ENCODE measurements around the gene DOHH. TPM values are rescaled to one million over a fixed set of nuclear protein-coding genes. Genes with fewer than 3 reads are reported as not detected.

DOHH gene
- total RNA-seq, 1 donor from 2014 or later = 14.5 TPM

- Histone ChIP-seq H3K27me3 (ENCODE audit: insufficient read depth, low read length) (no peaks in the 10 kb centered on the region), H3K79me2 (ENCODE audit: insufficient read depth, low read length) (peaks cover 7% of the 10 kb centered on the region), H3K4me1 (ENCODE audit: insufficient read depth, low read length) (no peaks in the 10 kb centered on the region), H3K36me3 (ENCODE audit: insufficient read depth, low read length) (peaks cover 6% of the 10 kb centered on the region), H3K27ac (ENCODE audit: low read depth, low read length) (no peak overlapping the region), H3K4me3 (ENCODE audit: insufficient read depth, low read depth, low read length) (no peak overlapping the region), H3K9ac (ENCODE audit: low read length) (no peak overlapping the region), H4K20me1 (ENCODE audit: insufficient read depth, low read length) (peaks cover 4% of the 10 kb centered on the region), H3K9me3 (ENCODE audit: insufficient read depth, low read depth, low read length) (no peaks in the 10 kb centered on the region), H3K4me2 (ENCODE audit: low read length) (no peak overlapping the region), H2AFZ (ENCODE audit: low read depth, low read length) (no peak overlapping the region)
- TF ChIP-seq CTCF (IDR thresholded peaks at IDR 0.05; ENCODE audit: insufficient read depth, low read depth, low read length) (no peak), EZH2 (IDR thresholded peaks at IDR 0.05; ENCODE audit: insufficient read depth, low read length) (no peak)
- Mint-ChIP-seq H3K27me3 (ENCODE audit: low read depth, unreplicated experiment) (no peaks in the 10 kb centered on the region), H3K27ac (ENCODE audit: unreplicated experiment) (peak overlapping the region; percentile 30), H3K4me3 (ENCODE audit: unreplicated experiment) (no peak overlapping the region), H3K9me3 (ENCODE audit: unreplicated experiment) (no peaks in the 10 kb centered on the region), H3K36me3 (ENCODE audit: low read depth, unreplicated experiment) (peaks cover 16% of the 10 kb centered on the region), H3K4me1 (ENCODE audit: low read depth, unreplicated experiment) (no peaks in the 10 kb centered on the region)
- FAIRE-seq = no peak
- DNase-seq (ENCODE audit: low read depth) = no peak
Observed at GRCh38 chr19:3492131-3492839, 8.2 kb downstream of the DOHH start.

GRCh38 chr19:3491396-3492119, 8.9 kb downstream of the DOHH start:
- Mint-ChIP-seq H3K36me3 (ENCODE audit: low read depth, unreplicated experiment) (peaks cover 22% of the 10 kb centered on the region), H3K4me1 (ENCODE audit: low read depth, unreplicated experiment) (no peaks in the 10 kb centered on the region), H3K27ac (ENCODE audit: unreplicated experiment) (no peak overlapping the region), H3K27me3 (ENCODE audit: low read depth, unreplicated experiment) (no peaks in the 10 kb centered on the region), H3K9me3 (ENCODE audit: unreplicated experiment) (no peaks in the 10 kb centered on the region), H3K4me3 (ENCODE audit: unreplicated experiment) (no peak overlapping the region)
- no peaks in the 10 kb centered on the region for H3K27me3 ChIP-seq (ENCODE audit: insufficient read depth, low read length)
- TF ChIP-seq EZH2 (IDR thresholded peaks at IDR 0.05; ENCODE audit: insufficient read depth, low read length) (no peak), CTCF (IDR thresholded peaks at IDR 0.05; ENCODE audit: insufficient read depth, low read depth, low read length) (no peak)
- no peak overlapping the region for H3K9ac ChIP-seq (ENCODE audit: low read length)
- H2AFZ ChIP-seq (ENCODE audit: low read depth, low read length) = no peak overlapping the region
- no peaks in the 10 kb centered on the region for H3K79me2 ChIP-seq (ENCODE audit: insufficient read depth, low read length)
- H3K36me3 ChIP-seq (ENCODE audit: insufficient read depth, low read length) = peaks cover 6% of the 10 kb centered on the region
- H3K4me1 ChIP-seq (ENCODE audit: insufficient read depth, low read length) = no peaks in the 10 kb centered on the region
- H3K9me3 ChIP-seq (ENCODE audit: insufficient read depth, low read depth, low read length) = no peaks in the 10 kb centered on the region
- H3K4me3 ChIP-seq (ENCODE audit: insufficient read depth, low read depth, low read length) = no peak overlapping the region
- H3K27ac ChIP-seq (ENCODE audit: low read depth, low read length) = no peak overlapping the region
- DNase-seq (ENCODE audit: low read depth) = no peak
- peaks cover 4% of the 10 kb centered on the region for H4K20me1 ChIP-seq (ENCODE audit: insufficient read depth, low read length)
- no peak overlapping the region for H3K4me2 ChIP-seq (ENCODE audit: low read length)
- no peak for FAIRE-seq

GRCh38 chr19:3483226-3483628, 17.2 kb downstream of the DOHH start, which contains the start of gene SMIM44:
TSS of gene SMIM44 (minus strand) at chr19:3483441. CDS start at chr19:3483403, 38 bp downstream.
- FAIRE-seq = no peak
- H3K4me3 Mint-ChIP-seq (ENCODE audit: unreplicated experiment) = no peak within 1 kb of the TSS
- H3K9ac ChIP-seq (ENCODE audit: low read length) = no peak within 1 kb of the TSS
- TF ChIP-seq EZH2 (IDR thresholded peaks at IDR 0.05; ENCODE audit: insufficient read depth, low read length) (peak; percentile 74), CTCF (IDR thresholded peaks at IDR 0.05; ENCODE audit: insufficient read depth, low read depth, low read length) (no peak)
- peaks cover 14% of the 10 kb centered on the region for H3K27me3 ChIP-seq (ENCODE audit: insufficient read depth, low read length)
- no peak for DNase-seq (ENCODE audit: low read depth)
- no peak within 1 kb of the TSS for H2AFZ ChIP-seq (ENCODE audit: low read depth, low read length)
- no peak within 1 kb of the TSS for H3K27ac ChIP-seq (ENCODE audit: low read depth, low read length)
- H3K9me3 ChIP-seq (ENCODE audit: insufficient read depth, low read depth, low read length) = no peaks in the 10 kb centered on the region
- H3K4me1 Mint-ChIP-seq (ENCODE audit: low read depth, unreplicated experiment) = no peaks in the 10 kb centered on the region
- no peaks in the 10 kb centered on the region for H3K4me1 ChIP-seq (ENCODE audit: insufficient read depth, low read length)
- H3K4me3 ChIP-seq (ENCODE audit: insufficient read depth, low read depth, low read length) = no peak within 1 kb of the TSS
- no peaks in the 10 kb centered on the region for H4K20me1 ChIP-seq (ENCODE audit: insufficient read depth, low read length)
- H3K79me2 ChIP-seq (ENCODE audit: insufficient read depth, low read length) = no peaks in the 10 kb centered on the region
- no peaks in the 10 kb centered on the region for H3K9me3 Mint-ChIP-seq (ENCODE audit: unreplicated experiment)
- H3K27me3 Mint-ChIP-seq (ENCODE audit: low read depth, unreplicated experiment) = peaks cover 5% of the 10 kb centered on the region
- no peak within 1 kb of the TSS for H3K4me2 ChIP-seq (ENCODE audit: low read length)
- no peak within 1 kb of the TSS for H3K27ac Mint-ChIP-seq (ENCODE audit: unreplicated experiment)
- H3K36me3 ChIP-seq (ENCODE audit: insufficient read depth, low read length) = no peaks in the 10 kb centered on the region
- H3K36me3 Mint-ChIP-seq (ENCODE audit: low read depth, unreplicated experiment) = peaks cover 10% of the 10 kb centered on the region
